ENCODE data around the gene GPSM1.

Gene GPSM1

GRCh38 chr9:136333045-136333444, 5.7 kb downstream of the GPSM1 start:
- H3K4me3 ChIP-seq (ENCODE audit: low read depth, low read length): no peak overlapping the region
- peaks cover 67% of the 10 kb centered on the region for H3K36me3 ChIP-seq
- no peaks in the 10 kb centered on the region for H3K9me3 ChIP-seq (ENCODE audit: severe bottlenecking)
- no peak for TF ChIP-seq CTCF (IDR thresholded peaks at IDR 0.05; ENCODE audit: low read depth, low read length)
- no peak for DNase-seq
- peak overlapping the region; percentile 18 for H3K27ac ChIP-seq
- H3K27me3 ChIP-seq (ENCODE audit: insufficient read depth, low read depth, severe bottlenecking): no peaks in the 10 kb centered on the region

GRCh38 chr9:136333486-136333885, 6.1 kb downstream of the GPSM1 start:
- Histone ChIP-seq H3K36me3 (peaks cover 71% of the 10 kb centered on the region), H3K9me3 (ENCODE audit: severe bottlenecking) (no peaks in the 10 kb centered on the region), H3K27ac (peak overlapping the region; percentile 18), H3K4me3 (ENCODE audit: low read depth, low read length) (no peak overlapping the region), H3K27me3 (ENCODE audit: insufficient read depth, low read depth, severe bottlenecking) (no peaks in the 10 kb centered on the region)
- no peak for DNase-seq
- no peak for TF ChIP-seq CTCF (IDR thresholded peaks at IDR 0.05; ENCODE audit: low read depth, low read length)

- TF ChIP-seq CTCF (IDR thresholded peaks at IDR 0.05; ENCODE audit: low read depth, low read length): no peak
- Histone ChIP-seq H3K27ac (no peak overlapping the region), H3K4me3 (ENCODE audit: low read depth, low read length) (no peak overlapping the region), H3K36me3 (peaks cover 77% of the 10 kb centered on the region), H3K27me3 (ENCODE audit: insufficient read depth, low read depth, severe bottlenecking) (no peaks in the 10 kb centered on the region), H3K9me3 (ENCODE audit: severe bottlenecking) (no peaks in the 10 kb centered on the region)
- DNase-seq: no peak
These were observed 7.2 kb downstream of the GPSM1 start for GRCh38 chr9:136334541-136334940.

GRCh38 chr9:136335296-136336155, 8.2 kb downstream of the GPSM1 start:
- no peak for DNase-seq
- Histone ChIP-seq H3K36me3 (peaks cover 81% of the 10 kb centered on the region), H3K4me3 (ENCODE audit: low read depth, low read length) (no peak overlapping the region), H3K27me3 (ENCODE audit: insufficient read depth, low read depth, severe bottlenecking) (no peaks in the 10 kb centered on the region), H3K9me3 (ENCODE audit: severe bottlenecking) (no peaks in the 10 kb centered on the region), H3K27ac (no peak overlapping the region)
- no peak for TF ChIP-seq CTCF (IDR thresholded peaks at IDR 0.05; ENCODE audit: low read depth, low read length)

- no peak for TF ChIP-seq CTCF (IDR thresholded peaks at IDR 0.05; ENCODE audit: low read depth, low read length)
- Histone ChIP-seq H3K27me3 (ENCODE audit: insufficient read depth, low read depth, severe bottlenecking) (no peaks in the 10 kb centered on the region), H3K4me3 (ENCODE audit: low read depth, low read length) (no peak overlapping the region), H3K36me3 (peaks cover 84% of the 10 kb centered on the region), H3K27ac (peak overlapping the region; percentile 42), H3K9me3 (ENCODE audit: severe bottlenecking) (no peaks in the 10 kb centered on the region)
- DNase-seq: no peak
These were observed 9.0 kb downstream of the GPSM1 start for GRCh38 chr9:136336156-136336870.

Data from WERI-Rb-1 (cell line).